ENCODE results near the gene MYL10.

MYL10 gene

DNA sequence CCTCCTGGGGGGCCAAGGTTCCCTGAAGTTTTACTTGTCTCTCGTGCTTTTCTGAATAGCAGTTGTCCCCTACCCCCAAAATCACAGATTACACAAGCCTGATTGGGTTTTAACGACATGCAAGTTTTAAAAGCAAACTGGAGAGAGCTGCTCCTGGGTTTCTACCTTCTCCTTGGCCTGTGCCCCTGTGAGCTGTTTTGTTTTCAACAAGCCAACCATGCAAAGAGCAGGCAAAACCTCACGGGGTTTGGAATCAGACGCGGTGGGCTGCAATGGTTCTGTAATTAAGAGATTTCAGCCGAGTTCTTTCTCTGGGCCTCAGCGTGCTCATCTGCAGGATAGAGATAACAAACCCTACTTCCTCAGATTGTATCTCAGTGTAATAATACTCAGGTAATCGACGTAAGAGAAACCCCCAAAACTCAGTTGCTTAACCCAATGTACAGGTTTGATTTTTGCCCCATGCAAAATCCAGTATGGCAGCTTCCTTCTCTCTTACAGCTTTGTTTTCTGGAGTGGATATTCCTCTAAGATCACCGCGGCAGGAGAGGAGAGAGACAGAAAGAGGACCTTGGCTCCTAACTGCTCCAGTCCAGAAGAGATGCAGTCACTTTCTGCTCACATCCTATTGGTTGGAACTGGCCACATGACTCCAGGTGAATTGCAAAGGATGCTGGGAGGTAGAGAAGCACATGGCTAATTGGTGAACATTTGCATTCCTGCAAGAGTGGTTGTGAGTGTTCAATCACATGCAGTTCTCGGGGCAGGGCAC lies 42.0 kb downstream of the MYL10 start:
- Mint-ChIP-seq H3K27ac (no peak overlapping the region), H3K27me3 (peaks cover 16% of the 10 kb centered on the region), H3K9me3 (peaks cover 7% of the 10 kb centered on the region), H3K4me1 (no peaks in the 10 kb centered on the region), H3K36me3 (no peaks in the 10 kb centered on the region), H3K4me3 (no peak overlapping the region)
- ATAC-seq, result no peak

- Mint-ChIP-seq H3K36me3 (no peaks in the 10 kb centered on the region), H3K27me3 (peaks cover 20% of the 10 kb centered on the region), H3K27ac (no peak overlapping the region), H3K9me3 (peaks cover 6% of the 10 kb centered on the region), H3K4me1 (no peaks in the 10 kb centered on the region), H3K4me3 (no peak overlapping the region)
- ATAC-seq, result no peak
These were observed 42.8 kb downstream of the MYL10 start for GRCh38 chr7:101586078-101586905.

- H3K36me3 Mint-ChIP-seq, result no peaks in the 10 kb centered on the region
These were observed 46.1 kb downstream of the MYL10 start for GRCh38 chr7:101582971-101583370.

DNA sequence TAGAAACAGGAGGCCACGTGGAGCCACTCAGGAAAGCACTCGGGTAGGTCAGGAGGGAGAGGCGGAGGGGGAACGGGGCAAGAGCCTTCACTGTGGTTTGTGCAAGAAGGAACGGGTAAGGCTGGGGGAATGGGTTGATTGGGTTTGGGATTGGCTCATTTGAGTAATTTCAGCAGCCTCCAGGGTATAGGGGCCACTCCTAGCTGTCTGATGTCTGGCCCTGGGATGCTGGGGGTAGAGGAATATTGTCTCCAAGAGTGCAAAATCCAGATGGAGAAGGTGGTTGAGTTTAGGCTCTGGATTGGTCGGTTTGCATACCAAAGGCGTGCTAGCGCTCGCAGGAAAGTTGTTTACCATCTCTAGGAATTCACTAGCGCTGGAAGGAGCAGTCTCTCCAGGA lies 47.2 kb downstream of the MYL10 start:
- Mint-ChIP-seq H3K4me1 (no peaks in the 10 kb centered on the region), H3K36me3 (no peaks in the 10 kb centered on the region), H3K9me3 (peaks cover 6% of the 10 kb centered on the region), H3K27ac (no peak overlapping the region), H3K4me3 (no peak overlapping the region), H3K27me3 (peaks cover 35% of the 10 kb centered on the region)
- ATAC-seq, result no peak

More at GRCh38 chr7:101582971-101583370, 46.1 kb downstream of the MYL10 start:
- no peaks in the 10 kb centered on the region for H3K4me1 Mint-ChIP-seq
- no peak for ATAC-seq
- H3K27ac Mint-ChIP-seq, result no peak overlapping the region
- peaks cover 35% of the 10 kb centered on the region for H3K27me3 Mint-ChIP-seq
- H3K9me3 Mint-ChIP-seq, result peaks cover 6% of the 10 kb centered on the region
- no peak overlapping the region for H3K4me3 Mint-ChIP-seq

- Mint-ChIP-seq H3K36me3 (no peaks in the 10 kb centered on the region), H3K9me3 (peaks cover 6% of the 10 kb centered on the region), H3K4me1 (peaks cover 3% of the 10 kb centered on the region), H3K27ac (no peak overlapping the region), H3K27me3 (peaks cover 35% of the 10 kb centered on the region), H3K4me3 (no peak overlapping the region)
- no peak for ATAC-seq
These were observed 48.5 kb downstream of the MYL10 start for GRCh38 chr7:101580596-101580995.

GRCh38 chr7:101578552-101578951 lies 50.5 kb downstream of the MYL10 start:
- ATAC-seq, result no peak
- H3K27ac Mint-ChIP-seq, result no peak overlapping the region
- no peaks in the 10 kb centered on the region for H3K36me3 Mint-ChIP-seq
- peaks cover 9% of the 10 kb centered on the region for H3K4me1 Mint-ChIP-seq
- H3K4me3 Mint-ChIP-seq, result no peak overlapping the region
- peaks cover 6% of the 10 kb centered on the region for H3K9me3 Mint-ChIP-seq
- peaks cover 35% of the 10 kb centered on the region for H3K27me3 Mint-ChIP-seq

DNA sequence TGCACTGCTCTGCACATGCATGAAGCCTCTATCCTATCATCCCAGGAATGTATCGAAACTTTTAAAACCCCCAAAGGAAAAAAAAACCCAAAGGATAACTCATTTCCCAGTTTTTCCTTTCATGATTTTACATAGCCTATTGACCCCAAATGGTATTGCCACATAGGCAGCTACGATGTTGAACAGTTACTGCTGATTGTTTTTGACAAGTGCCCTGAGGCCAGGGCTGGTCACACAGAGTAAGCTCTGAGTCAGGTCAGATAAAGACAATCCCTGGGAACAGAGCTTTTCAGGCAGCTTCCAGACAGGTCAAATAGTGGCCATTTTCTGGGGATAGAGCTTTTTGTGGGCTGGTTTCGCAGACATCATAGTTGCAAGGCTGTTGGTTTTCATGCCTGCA lies 52.1 kb downstream of the MYL10 start:
- Mint-ChIP-seq H3K27me3 (peaks cover 22% of the 10 kb centered on the region), H3K9me3 (peaks cover 2% of the 10 kb centered on the region), H3K4me3 (no peak overlapping the region), H3K27ac (no peak overlapping the region), H3K36me3 (no peaks in the 10 kb centered on the region), H3K4me1 (peaks cover 9% of the 10 kb centered on the region)
- ATAC-seq, result no peak

GRCh38 chr7:101575721-101576120 lies 53.4 kb downstream of the MYL10 start:
- ATAC-seq, result no peak
- Mint-ChIP-seq H3K27ac (no peak overlapping the region), H3K27me3 (peaks cover 10% of the 10 kb centered on the region), H3K9me3 (peaks cover 5% of the 10 kb centered on the region), H3K36me3 (no peaks in the 10 kb centered on the region), H3K4me1 (peaks cover 9% of the 10 kb centered on the region), H3K4me3 (no peak overlapping the region)

- H3K9me3 Mint-ChIP-seq, result peaks cover 5% of the 10 kb centered on the region
- no peak overlapping the region for H3K27ac Mint-ChIP-seq
- H3K4me1 Mint-ChIP-seq, result peaks cover 9% of the 10 kb centered on the region
- H3K36me3 Mint-ChIP-seq, result no peaks in the 10 kb centered on the region
- ATAC-seq, result no peak
- peaks cover 4% of the 10 kb centered on the region for H3K27me3 Mint-ChIP-seq
- no peak overlapping the region for H3K4me3 Mint-ChIP-seq
These were observed 53.9 kb downstream of the MYL10 start for GRCh38 chr7:101575168-101575567.

DNA sequence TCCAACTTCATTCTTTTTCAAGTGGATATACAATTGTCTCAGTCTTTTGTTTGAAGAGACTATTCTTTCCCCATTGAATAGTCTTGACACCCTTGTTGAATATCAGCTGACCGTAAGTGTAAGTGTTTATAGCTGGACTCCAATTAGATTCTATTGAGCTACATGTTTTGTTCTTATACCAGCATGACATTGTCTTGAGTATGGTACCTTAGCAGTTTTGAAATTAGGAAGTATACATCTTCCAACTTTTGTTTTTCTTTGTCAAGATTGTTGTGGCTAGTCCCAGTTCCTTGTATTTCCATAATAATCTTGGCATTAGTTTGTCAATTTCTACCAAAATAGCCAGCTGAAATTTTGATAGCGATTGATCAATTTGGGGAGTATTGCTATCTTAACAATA lies 56.9 kb downstream of the MYL10 start:
- H3K4me3 Mint-ChIP-seq, result no peak overlapping the region
- no peak for ATAC-seq
- H3K9me3 Mint-ChIP-seq, result peaks cover 13% of the 10 kb centered on the region
- H3K27me3 Mint-ChIP-seq, result peaks cover 21% of the 10 kb centered on the region
- H3K4me1 Mint-ChIP-seq, result peaks cover 9% of the 10 kb centered on the region
- H3K27ac Mint-ChIP-seq, result no peak overlapping the region
- H3K36me3 Mint-ChIP-seq, result no peaks in the 10 kb centered on the region

DNA sequence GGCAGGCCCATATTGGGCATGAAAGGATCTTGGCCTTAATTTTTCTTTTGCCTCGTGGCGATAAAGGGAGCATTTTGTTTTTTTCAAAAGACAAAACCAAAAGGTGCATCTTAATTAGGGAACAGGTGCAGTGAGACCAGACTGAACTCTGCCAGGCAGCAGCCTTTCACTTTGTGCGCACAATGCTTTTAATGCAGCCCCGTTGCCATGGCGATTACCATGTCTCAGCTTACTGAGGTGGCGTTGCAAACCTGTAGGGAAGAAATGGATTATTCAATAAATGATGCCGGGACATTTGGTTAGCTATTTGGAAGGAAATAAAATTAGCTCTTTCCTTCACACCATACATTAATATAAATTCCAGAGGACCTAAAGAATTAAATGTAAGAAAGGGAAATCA lies 61.9 kb downstream of the MYL10 start:
- no peak for ATAC-seq
- H3K27me3 Mint-ChIP-seq, result peaks cover 55% of the 10 kb centered on the region

GRCh38 chr7:101565601-101566209 lies 63.4 kb downstream of the MYL10 start:
- peaks cover 10% of the 10 kb centered on the region for H3K9me3 Mint-ChIP-seq
- ATAC-seq, result no peak
- no peak overlapping the region for H3K27ac Mint-ChIP-seq
- no peaks in the 10 kb centered on the region for H3K36me3 Mint-ChIP-seq
- no peak overlapping the region for H3K4me3 Mint-ChIP-seq
- H3K4me1 Mint-ChIP-seq, result no peaks in the 10 kb centered on the region
- H3K27me3 Mint-ChIP-seq, result peaks cover 59% of the 10 kb centered on the region

More for the DNA sequence above, 61.9 kb downstream of the MYL10 start:
- H3K36me3 Mint-ChIP-seq, result no peaks in the 10 kb centered on the region
- H3K9me3 Mint-ChIP-seq, result peaks cover 13% of the 10 kb centered on the region
- no peak overlapping the region for H3K4me3 Mint-ChIP-seq
- no peaks in the 10 kb centered on the region for H3K4me1 Mint-ChIP-seq
- H3K27ac Mint-ChIP-seq, result no peak overlapping the region

DNA sequence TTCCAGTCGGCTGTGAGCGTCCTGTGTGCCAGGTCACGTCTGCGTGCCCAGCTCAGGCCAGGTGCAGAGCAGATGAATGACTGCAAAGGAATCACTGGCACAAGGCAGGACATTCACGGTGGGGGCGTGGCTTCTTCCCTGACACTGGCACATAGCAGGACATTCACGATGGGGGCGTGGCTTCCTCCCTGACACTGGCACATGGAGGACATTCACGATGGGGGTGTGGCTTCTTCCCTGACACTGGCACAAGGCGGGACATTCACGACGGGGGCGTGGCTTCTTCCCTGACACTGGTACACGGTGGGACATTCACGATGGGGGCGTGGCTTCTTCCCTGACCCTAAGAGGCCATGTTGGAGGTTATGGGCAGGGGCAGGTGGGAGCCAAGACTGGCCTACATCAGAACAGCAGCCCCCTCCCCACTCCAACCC lies 64.3 kb downstream of the MYL10 start:
- H3K9me3 Mint-ChIP-seq, result peaks cover 12% of the 10 kb centered on the region
- no peaks in the 10 kb centered on the region for H3K4me1 Mint-ChIP-seq
- H3K4me3 Mint-ChIP-seq, result no peak overlapping the region
- no peaks in the 10 kb centered on the region for H3K36me3 Mint-ChIP-seq
- H3K27me3 Mint-ChIP-seq, result peaks cover 63% of the 10 kb centered on the region
- no peak overlapping the region for H3K27ac Mint-ChIP-seq
- ATAC-seq, result no peak

DNA sequence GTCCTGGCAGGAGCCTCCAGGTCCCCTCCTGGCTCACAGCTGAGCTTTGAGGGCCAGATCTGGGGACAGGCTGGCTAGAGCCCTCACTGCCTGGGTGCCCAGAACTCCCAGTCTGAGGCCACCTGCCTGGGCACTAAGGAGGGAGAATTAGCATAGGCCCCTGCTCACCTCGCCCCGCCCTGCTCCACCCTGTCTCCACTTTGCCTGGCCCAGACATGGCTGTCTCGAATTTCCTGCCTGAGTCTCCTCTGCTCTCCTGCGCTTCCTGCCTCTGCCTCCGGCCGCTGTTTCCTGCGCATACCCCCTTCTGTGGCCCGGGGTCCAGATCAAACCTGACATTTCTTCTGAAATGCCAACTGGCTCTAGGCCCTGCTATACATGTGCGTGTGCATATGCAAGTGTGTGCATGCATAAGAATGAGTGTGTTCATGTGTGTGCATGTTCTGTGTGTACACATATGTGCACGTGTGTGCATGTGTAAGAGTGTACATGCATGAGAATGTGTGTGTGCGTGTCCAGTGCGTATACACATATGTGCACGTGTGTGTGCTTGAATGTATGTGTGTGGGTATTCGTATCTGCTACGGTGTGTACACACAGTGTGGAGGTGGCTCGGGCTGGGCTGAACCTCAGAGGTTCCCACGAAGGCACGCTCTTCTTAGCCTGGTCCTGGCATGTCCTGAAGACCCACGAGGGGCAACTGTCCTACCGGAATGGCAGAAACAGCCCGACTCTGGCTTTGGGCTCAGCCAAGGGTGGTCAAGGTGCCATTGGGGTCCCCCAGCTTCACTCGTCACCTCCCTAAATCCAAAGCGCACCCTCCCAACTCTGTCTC lies 64.9 kb downstream of the MYL10 start:
- H3K4me1 Mint-ChIP-seq, result no peaks in the 10 kb centered on the region
- H3K9me3 Mint-ChIP-seq, result peaks cover 12% of the 10 kb centered on the region
- no peak overlapping the region for H3K27ac Mint-ChIP-seq
- peaks cover 57% of the 10 kb centered on the region for H3K27me3 Mint-ChIP-seq
- no peaks in the 10 kb centered on the region for H3K36me3 Mint-ChIP-seq
- peak; percentile 17 for ATAC-seq
- H3K4me3 Mint-ChIP-seq, result no peak overlapping the region
